ENCODE data around the gene DNMT1.
"Not testable (repeated sequence)": the region's sequence is repeated elsewhere in the genome, so short reads cannot be mapped to it uniquely, and the experiment has no call there.

The DNMT1 gene

DNA sequence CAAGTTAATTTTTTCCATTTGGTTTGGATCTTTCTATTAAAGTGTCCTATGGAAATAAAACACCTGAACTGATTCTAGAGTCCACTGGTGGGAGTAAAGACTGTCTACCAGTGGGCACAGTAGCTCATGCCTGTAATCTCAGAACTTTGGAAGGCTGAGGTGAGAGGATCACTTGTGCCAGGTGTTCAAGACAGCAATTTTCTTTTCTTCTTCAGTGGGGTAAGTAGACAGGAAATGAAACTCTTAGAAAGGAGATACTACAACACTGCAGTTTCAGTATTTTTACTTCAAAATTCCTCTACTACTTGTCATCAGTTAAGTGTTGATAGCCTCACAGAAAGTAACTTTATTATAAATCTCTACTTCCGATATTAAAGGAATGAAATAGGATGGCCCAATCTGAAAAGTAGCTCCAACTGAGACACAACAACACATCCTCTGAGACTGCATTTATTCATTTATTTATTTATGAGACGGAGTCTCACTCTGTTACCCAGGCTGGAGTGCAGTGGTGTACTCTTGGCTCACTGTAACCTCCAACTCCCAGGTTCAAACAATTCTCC is 26.3 kb downstream of the DNMT1 start:
- Mint-ChIP-seq H3K27me3 (no peaks in the 10 kb centered on the region), H3K4me1 (peaks cover 10% of the 10 kb centered on the region), H3K36me3 (peaks cover 8% of the 10 kb centered on the region), H3K4me3 (no peak overlapping the region), H3K9me3 (no peaks in the 10 kb centered on the region), H3K27ac (peak overlapping the region; percentile 17)

DNA sequence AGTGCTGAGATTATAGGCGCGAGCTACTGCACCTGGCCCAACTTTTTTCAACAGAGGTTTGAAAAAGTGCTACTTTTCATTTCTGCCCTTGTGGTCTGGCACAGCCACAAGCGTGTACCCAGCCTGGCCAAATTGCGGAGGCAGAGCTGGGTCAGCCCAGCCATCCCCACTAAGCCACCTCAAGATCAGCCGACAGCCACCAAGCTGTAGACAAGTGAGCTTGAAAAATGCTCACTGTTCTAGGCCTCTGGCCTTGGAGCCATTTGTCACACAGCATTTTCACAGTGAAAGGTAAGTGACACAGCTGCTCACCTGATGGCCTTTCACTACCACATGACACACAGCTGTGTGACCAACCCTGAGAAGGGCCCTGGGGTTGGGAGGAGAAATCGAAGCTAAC is 27.3 kb downstream of the DNMT1 start:
- Mint-ChIP-seq H3K27ac (no peak overlapping the region), H3K36me3 (peaks cover 8% of the 10 kb centered on the region), H3K4me1 (peaks cover 10% of the 10 kb centered on the region), H3K27me3 (no peaks in the 10 kb centered on the region), H3K9me3 (no peaks in the 10 kb centered on the region), H3K4me3 (no peak overlapping the region)

DNA sequence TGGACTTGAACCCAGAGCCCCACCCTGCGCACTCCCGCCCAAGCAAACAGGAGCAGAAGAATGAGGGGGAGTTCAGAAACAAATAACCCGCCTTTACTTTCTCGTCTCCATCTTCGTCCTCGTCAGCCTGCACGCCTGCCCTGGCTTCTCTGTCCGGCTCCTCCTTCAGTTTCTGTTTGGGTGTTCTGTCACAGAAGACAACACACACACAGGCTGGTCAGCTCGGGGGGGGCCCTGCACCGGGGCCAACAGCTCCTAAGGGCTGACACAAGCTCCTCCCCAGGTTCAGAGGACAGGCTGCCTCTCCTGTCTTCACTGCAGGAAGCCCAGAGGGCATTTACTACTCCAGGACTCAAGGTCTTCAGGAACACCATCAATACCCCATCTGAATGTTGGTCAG is 28.3 kb downstream of the DNMT1 start:
- H3K9me3 Mint-ChIP-seq, H3K4me3 Mint-ChIP-seq, H3K27me3 Mint-ChIP-seq, H3K36me3 Mint-ChIP-seq: not testable (repeated sequence)
- Mint-ChIP-seq H3K4me1 (peaks cover 10% of the 10 kb centered on the region), H3K27ac (peak overlapping the region; percentile 51)

DNA sequence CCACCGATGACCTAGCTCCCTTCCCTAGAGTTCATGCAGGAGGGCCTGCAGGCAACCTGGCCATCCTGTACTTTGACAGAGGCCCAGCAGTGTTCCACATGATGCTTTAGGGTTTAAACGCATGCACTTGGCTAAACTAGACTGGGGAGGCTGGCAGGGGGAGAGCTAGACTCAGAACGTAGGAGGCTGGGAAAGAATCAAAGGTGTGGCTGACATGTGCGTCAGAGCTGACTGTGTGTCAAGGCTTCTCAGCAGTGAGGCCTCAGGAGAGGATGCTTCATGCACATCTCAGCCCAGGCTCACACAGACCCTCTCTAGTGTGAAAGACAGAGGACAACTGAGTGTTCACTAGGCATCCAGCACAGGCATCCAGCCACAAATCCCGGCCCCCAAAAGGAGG is 28.7 kb downstream of the DNMT1 start:
- H3K4me1 Mint-ChIP-seq: peaks cover 10% of the 10 kb centered on the region
- H3K9me3 Mint-ChIP-seq: no peaks in the 10 kb centered on the region
- H3K4me3 Mint-ChIP-seq: no peak overlapping the region
- no peaks in the 10 kb centered on the region for H3K27me3 Mint-ChIP-seq
- no peak overlapping the region for H3K27ac Mint-ChIP-seq
- H3K36me3 Mint-ChIP-seq: peaks cover 8% of the 10 kb centered on the region

DNA sequence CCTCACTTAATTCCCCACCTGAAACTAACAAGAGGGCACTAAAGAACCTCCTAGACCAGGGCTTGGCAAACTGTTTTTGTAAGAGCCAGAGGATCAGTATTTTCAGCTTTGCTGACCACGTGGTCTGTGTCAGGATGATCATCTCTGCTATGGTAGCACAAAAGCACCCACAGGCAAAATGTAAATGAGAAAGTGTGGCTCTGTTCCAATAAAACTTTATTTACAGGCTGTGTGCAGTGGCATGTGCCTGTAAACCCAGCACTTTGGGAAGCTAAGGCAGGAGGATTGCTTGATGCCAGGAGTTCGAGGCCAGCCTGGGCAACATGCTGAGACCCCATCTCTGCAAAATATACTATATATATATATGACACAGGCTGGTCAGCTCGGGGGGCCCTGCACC is 31.2 kb downstream of the DNMT1 start:
- no peak overlapping the region for H3K27ac Mint-ChIP-seq
- no peak overlapping the region for H3K4me3 Mint-ChIP-seq
- H3K9me3 Mint-ChIP-seq: no peaks in the 10 kb centered on the region
- no peaks in the 10 kb centered on the region for H3K27me3 Mint-ChIP-seq
- H3K4me1 Mint-ChIP-seq: peaks cover 6% of the 10 kb centered on the region
- peaks cover 12% of the 10 kb centered on the region for H3K36me3 Mint-ChIP-seq

DNA sequence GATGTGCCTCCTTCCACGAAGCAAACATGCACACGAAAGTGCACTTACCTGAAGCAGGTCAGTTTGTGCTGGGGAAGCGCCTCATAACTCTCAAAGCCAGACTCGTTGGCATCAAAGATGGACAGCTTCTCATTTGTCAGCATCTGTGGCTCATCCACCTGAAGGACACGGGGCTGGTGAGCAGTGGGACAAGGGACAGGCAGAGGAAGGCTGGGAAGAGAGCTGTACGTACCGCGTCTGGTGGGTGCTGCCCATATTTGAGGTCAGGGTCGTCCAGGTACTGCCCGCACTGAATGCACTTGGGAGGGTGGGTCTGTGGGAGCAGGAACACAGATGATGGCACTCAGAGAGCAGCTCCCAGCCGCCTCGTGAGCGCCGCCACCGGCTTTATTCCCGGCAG is 35.1 kb downstream of the DNMT1 start:
- no peak overlapping the region for H3K4me3 Mint-ChIP-seq
- H3K27me3 Mint-ChIP-seq: no peaks in the 10 kb centered on the region
- no peaks in the 10 kb centered on the region for H3K4me1 Mint-ChIP-seq
- peaks cover 9% of the 10 kb centered on the region for H3K36me3 Mint-ChIP-seq
- H3K9me3 Mint-ChIP-seq: no peaks in the 10 kb centered on the region
- peak overlapping the region; percentile 23 for H3K27ac Mint-ChIP-seq

DNA sequence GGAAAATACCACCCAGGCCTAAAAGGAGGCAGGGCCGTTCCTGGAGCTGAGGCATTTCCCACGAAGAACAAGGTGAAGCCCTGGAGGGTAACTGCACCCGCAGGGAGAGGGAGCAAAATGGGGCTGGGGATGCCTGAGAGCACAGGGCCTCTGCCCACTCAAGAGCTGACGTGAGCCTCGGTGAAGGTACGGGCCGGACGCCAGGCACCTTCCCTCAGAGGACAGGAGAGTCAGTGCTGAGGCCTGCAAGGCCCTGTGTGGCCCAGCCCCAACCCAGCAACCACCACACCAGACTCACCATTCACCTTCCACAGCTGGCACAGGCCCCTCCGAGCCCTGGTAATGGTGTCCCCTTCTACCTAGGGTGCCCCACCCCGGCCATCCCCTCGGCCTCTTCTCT is 36.3 kb downstream of the DNMT1 start:
- Mint-ChIP-seq H3K4me1 (no peaks in the 10 kb centered on the region), H3K4me3 (no peak overlapping the region), H3K27me3 (no peaks in the 10 kb centered on the region), H3K27ac (no peak overlapping the region), H3K36me3 (peaks cover 9% of the 10 kb centered on the region), H3K9me3 (no peaks in the 10 kb centered on the region)

DNA sequence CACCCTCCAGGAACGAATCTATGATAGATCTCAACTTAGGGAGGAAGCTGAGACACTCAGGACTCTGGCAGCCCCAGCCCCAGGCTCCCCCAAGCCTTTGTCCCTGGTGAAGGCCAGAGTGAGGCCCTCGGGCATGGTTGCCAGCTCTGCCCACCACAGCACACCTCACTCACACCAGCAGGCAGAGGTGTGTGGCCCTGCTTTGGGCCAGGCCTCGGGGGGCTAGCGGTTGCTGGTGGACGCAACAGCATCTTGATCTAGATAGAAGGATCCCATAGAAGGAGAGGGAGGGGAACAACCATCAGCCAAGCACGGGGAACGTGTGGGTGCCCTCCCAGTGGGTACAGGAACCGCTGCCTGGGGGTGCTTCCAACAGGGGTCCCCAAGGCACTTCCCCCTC is 36.7 kb downstream of the DNMT1 start:
- no peak overlapping the region for H3K27ac Mint-ChIP-seq
- peaks cover 9% of the 10 kb centered on the region for H3K36me3 Mint-ChIP-seq
- H3K27me3 Mint-ChIP-seq: no peaks in the 10 kb centered on the region
- H3K4me3 Mint-ChIP-seq: no peak overlapping the region
- H3K4me1 Mint-ChIP-seq: no peaks in the 10 kb centered on the region
- H3K9me3 Mint-ChIP-seq: no peaks in the 10 kb centered on the region

DNA sequence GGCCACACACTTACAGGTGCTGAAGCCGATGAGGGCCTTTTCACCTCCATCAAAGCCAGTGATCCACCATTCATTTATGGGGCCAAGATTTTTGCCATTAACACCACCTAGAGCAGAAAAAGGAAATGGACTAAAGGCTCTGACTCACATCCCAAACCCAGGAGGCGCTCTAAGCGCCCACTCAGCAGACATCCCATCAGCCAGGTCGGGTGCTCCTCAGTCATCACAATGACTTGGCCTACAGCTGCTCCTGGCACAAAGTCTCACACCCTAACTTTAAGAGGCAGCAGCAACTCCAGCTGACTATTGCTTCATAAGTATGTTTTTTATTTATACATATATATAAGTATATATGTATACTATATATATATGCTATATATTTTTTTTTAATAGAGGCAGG is 38.9 kb downstream of the DNMT1 start:
- H3K36me3 Mint-ChIP-seq: peaks cover 11% of the 10 kb centered on the region
- H3K4me3 Mint-ChIP-seq: no peak overlapping the region
- no peaks in the 10 kb centered on the region for H3K4me1 Mint-ChIP-seq
- H3K27me3 Mint-ChIP-seq: no peaks in the 10 kb centered on the region
- no peak overlapping the region for H3K27ac Mint-ChIP-seq
- no peaks in the 10 kb centered on the region for H3K9me3 Mint-ChIP-seq

DNA sequence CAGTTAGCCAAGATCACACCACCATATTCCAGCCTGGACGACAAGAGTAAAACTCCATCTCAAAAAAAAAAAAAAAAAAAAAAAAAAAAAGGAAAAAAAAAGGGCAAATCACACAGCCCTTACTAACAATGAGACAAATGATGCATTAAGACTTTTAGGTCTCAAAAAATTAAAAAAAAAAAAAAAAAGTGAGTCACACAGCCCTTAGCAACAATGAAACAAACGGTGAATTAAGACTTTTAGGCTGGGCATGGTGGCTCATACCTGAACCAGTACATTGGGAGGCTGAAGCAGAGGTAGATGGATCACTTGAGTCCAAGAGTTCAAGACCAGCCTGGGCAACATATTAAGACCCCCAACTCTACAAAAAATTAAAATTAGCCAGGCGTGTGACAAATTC is 42.7 kb downstream of the DNMT1 start:
- peaks cover 9% of the 10 kb centered on the region for H3K36me3 Mint-ChIP-seq
- no peaks in the 10 kb centered on the region for H3K27me3 Mint-ChIP-seq
- H3K27ac Mint-ChIP-seq: no peak overlapping the region
- no peaks in the 10 kb centered on the region for H3K9me3 Mint-ChIP-seq
- H3K4me1 Mint-ChIP-seq: no peaks in the 10 kb centered on the region
- H3K4me3 Mint-ChIP-seq: no peak overlapping the region

DNA sequence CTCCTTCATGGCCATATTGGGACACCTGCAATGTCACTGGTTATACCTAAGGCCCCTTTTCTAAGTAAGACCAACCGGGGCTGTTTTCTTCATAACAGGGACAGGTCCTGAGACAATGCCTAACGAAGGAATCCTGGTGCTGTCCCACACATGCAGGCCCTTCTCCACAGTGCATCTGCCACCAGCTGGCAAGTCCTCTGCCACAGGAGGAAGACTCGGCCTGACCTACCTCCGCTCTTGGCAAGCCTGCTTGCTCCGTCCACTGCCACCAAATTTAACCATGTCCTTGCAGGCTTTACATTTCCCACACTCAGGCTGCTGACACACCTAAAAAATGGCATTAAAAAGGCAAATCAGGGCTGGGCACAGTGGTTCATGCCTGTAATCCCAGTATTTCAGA is 43.2 kb downstream of the DNMT1 start:
- H3K4me1 Mint-ChIP-seq: no peaks in the 10 kb centered on the region
- H3K36me3 Mint-ChIP-seq: peaks cover 11% of the 10 kb centered on the region
- no peak overlapping the region for H3K27ac Mint-ChIP-seq
- H3K27me3 Mint-ChIP-seq: no peaks in the 10 kb centered on the region
- H3K4me3 Mint-ChIP-seq: no peak overlapping the region
- no peaks in the 10 kb centered on the region for H3K9me3 Mint-ChIP-seq

DNA sequence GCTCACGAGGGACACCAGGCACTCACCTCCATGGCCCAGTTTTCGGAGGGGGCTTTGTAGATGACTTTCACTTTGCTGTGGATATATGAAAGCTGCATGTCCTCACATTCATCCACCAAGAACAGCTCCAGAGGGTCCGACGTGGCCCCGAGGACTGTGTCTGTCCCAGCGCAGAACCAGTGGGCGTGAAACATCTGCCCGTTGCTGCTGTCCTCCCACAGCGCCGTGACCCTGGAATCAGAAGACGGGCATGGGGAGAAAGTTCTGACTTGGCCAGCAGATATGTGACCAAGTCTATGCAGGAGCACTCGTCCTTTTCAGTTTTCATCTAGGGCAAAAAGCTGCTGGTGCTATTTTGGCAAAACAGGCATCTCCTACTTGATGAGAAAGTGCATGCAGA is 45.3 kb downstream of the DNMT1 start:
- no peak overlapping the region for H3K27ac Mint-ChIP-seq
- H3K4me1 Mint-ChIP-seq: peaks cover 3% of the 10 kb centered on the region
- peaks cover 21% of the 10 kb centered on the region for H3K36me3 Mint-ChIP-seq
- no peaks in the 10 kb centered on the region for H3K9me3 Mint-ChIP-seq
- H3K4me3 Mint-ChIP-seq: no peak overlapping the region
- H3K27me3 Mint-ChIP-seq: no peaks in the 10 kb centered on the region

DNA sequence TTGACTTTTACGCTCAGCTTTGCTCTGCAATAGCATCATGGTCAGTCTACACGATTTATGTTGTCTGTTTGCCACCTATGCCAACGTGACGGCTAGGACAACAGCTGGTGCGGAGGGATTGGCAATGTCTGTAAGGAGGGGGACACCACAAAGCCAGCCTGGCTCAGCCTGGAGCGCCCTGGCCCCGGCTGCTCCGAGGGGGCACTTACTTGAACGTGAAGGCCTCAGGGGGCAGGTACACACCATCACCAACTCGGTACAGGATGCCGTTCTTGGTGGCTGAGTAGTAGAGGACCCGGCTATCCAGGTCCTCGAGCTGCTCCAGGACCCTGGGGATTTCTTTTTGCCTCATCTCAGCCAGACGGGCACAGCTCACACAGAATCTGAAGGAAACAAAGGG is 48.6 kb downstream of the DNMT1 start:
- H3K36me3 Mint-ChIP-seq: peaks cover 22% of the 10 kb centered on the region
- peak overlapping the region; percentile 59 for H3K27ac Mint-ChIP-seq
- H3K4me1 Mint-ChIP-seq: peaks cover 30% of the 10 kb centered on the region
- H3K4me3 Mint-ChIP-seq: no peak overlapping the region
- H3K9me3 Mint-ChIP-seq: no peaks in the 10 kb centered on the region
- no peaks in the 10 kb centered on the region for H3K27me3 Mint-ChIP-seq

DNA sequence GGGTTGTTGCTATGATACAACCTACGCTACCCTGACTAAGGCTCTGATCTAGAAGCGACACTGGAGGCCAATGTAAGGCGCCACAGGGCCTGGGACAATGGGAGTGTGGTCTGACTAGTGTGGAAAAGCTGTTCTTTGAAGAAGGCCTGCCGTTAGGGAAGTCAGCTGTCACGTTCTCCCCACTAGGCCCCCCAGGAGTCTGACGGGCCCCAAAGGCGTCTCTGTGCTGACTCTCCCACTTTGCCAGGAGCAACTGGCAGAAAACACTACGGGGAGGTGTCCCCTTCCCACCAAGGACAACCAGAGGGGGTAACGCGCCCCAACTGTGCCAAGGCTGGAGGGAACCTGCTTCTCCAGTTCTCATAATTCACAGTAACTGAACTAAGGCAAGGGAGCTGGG is 49.7 kb downstream of the DNMT1 start:
- peaks cover 30% of the 10 kb centered on the region for H3K4me1 Mint-ChIP-seq
- H3K4me3 Mint-ChIP-seq: no peak overlapping the region
- no peaks in the 10 kb centered on the region for H3K9me3 Mint-ChIP-seq
- no peaks in the 10 kb centered on the region for H3K27me3 Mint-ChIP-seq
- H3K27ac Mint-ChIP-seq: peak overlapping the region; percentile 23
- peaks cover 20% of the 10 kb centered on the region for H3K36me3 Mint-ChIP-seq

DNA sequence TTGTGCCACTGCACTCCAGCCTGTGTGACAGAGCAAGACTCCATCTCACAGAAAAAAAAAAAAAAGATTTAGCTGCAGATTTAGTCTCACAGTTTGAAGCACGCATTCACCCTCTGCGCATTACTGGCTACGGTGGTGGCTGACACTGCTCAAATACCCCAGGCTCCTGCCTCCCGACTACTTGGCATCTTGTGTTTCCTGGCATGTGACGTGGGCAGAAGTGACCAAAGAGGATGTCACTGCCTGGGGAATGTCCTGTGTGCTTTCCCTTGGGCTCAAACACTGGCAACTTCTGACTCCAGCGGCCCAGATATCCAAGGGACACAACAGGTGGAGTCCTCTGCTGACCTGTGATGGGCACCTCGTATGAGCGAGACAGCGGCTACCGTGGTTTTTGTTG is 50.4 kb downstream of the DNMT1 start:
- Mint-ChIP-seq H3K9me3 (no peaks in the 10 kb centered on the region), H3K27me3 (no peaks in the 10 kb centered on the region), H3K4me1 (peaks cover 33% of the 10 kb centered on the region), H3K36me3 (peaks cover 20% of the 10 kb centered on the region), H3K4me3 (peak overlapping the region; percentile 33), H3K27ac (peak overlapping the region; percentile 51)

DNA sequence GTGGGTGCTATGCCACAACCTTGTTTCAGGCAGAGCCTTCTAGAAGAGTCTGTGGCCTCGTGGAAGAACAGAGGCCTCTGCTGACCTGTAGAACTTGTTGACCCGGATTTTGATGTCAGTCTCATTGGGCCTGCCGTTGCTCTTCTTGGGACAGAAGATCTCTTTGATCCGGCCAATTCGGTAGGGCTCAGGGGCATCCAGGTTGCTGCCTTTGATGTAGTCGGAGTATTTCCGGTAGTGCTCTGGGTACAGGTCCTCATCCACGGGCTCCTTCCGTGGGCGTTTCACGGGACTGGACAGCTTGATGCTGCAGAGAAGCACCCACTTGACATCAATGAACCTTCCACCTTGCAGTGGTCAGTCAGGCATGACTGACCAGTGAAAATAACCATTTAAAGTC is 51.1 kb downstream of the DNMT1 start:
- H3K27me3 Mint-ChIP-seq: no peaks in the 10 kb centered on the region
- H3K9me3 Mint-ChIP-seq: no peaks in the 10 kb centered on the region
- peaks cover 37% of the 10 kb centered on the region for H3K4me1 Mint-ChIP-seq
- H3K27ac Mint-ChIP-seq: peak overlapping the region; percentile 62
- peak overlapping the region; percentile 26 for H3K4me3 Mint-ChIP-seq
- H3K36me3 Mint-ChIP-seq: peaks cover 18% of the 10 kb centered on the region

DNA sequence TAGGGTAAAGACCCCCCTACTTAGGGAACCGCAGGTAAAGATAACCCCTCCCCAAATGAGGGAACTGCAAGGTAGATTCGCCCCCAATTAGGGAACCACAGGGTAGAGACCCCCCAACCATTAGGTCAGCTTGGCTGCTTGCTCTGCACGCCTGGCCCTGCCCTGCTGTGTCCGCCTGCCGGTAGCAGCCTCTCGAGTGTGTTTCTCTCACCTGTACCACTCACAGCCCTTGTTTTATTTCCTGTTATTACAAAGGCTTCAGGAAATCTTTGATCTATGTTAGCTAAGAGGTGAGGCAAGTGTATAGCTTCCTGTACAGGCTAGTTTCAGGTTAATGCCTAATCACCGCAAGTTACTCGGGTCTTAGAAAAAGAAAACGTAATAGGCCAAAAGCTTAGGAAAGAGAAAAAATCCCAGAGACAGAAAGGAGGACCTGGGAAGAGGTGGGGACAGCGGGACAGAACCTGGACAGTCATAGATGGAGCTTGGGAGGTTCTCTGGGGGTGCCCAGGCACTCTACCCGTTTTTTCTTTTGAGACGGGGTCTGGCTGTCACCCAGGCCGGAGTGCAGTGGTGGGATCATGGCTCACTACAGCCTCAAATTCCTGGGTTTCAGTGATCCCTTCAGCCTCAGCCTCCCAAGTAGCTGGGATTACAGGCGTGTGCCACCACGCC is 51.9 kb downstream of the DNMT1 start:
- no peaks in the 10 kb centered on the region for H3K9me3 Mint-ChIP-seq
- peaks cover 15% of the 10 kb centered on the region for H3K36me3 Mint-ChIP-seq
- peak overlapping the region; percentile 98 for H3K27ac Mint-ChIP-seq
- H3K4me1 Mint-ChIP-seq: peaks cover 37% of the 10 kb centered on the region
- H3K4me3 Mint-ChIP-seq: peak overlapping the region; percentile 86
- H3K27me3 Mint-ChIP-seq: no peaks in the 10 kb centered on the region

Measured in activated naive CD4-positive, alpha-beta T cell treated with anti-CD3 and anti-CD28 coated beads, Interleukin-2, amount 50 U/mL, for 24 hours (primary cell).